B cell (primary cell): Measurements from ENCODE around the gene SACM1L. TPM values are rescaled to one million over a fixed set of nuclear protein-coding genes. Genes with fewer than 3 reads are reported as not detected.

ENCODE experiments used
- ATAC-seq: fragments of 200-7000 bp; cut with Tn5 transposase; one replicate; pipeline ENCODE4 v1.10.0; 2021; ENCODE audit warnings: low read depth, mild to moderate bottlenecking, moderate number of reproducible peaks, moderate library complexity
- CTCF ChIA-PET: fragments of 350-600 bp; sonication (Branson Sonifier 250); formaldehyde crosslinking; loops from one replicate; lab custom pipeline; 2021; ENCODE audit warnings: antibody characterized with exemption, inconsistent platforms; lab: Charles Lee
- POLR2A ChIA-PET: fragments of 350-600 bp; sonication (Branson Sonifier 250); formaldehyde crosslinking; loops from one replicate; lab custom pipeline; 2021; ENCODE audit warnings: antibody characterized with exemption; lab: Charles Lee
- DNase-seq: peaks from one replicate; pipeline ENCODE4 v3.0.0; 2013
- H2AFZ ChIP-seq: 2 replicates; pipeline ENCODE4 v1.6.1; 2012; ENCODE audit warnings: mild to moderate bottlenecking, low read depth, low read length; ENCODE audit not compliant: insufficient read depth, poor library complexity, severe bottlenecking
- H3K27ac ChIP-seq, 2 donors: 1 replicate in 1 of 2; 2 replicates in 1 of 2; pipeline ENCODE4 v1.5.1; 2012 to 2013; ENCODE audit warnings: low read length in 2 of 2, mild to moderate bottlenecking in 2 of 2, moderate library complexity in 1 of 2
- H3K27me3 ChIP-seq, 4 experiments: fragments of 200-600 bp in 1 of 4; sonication (generic) in 1 of 4; replicated peaks in 1 of 4; 1 replicate in 2 of 4; 2 replicates in 2 of 4; pipeline versions ENCODE4 v1.6.1 to v1.7.0; 2013 to 2016; ENCODE audit warnings: low read length in 3 of 4, mild to moderate bottlenecking in 2 of 4, mixed read lengths in 1 of 4, moderate library complexity in 1 of 4; ENCODE audit not compliant: insufficient read depth in 4 of 4, control insufficient read depth in 3 of 4; ENCODE audit errors: control extremely low read depth in 1 of 4
- H3K36me3 ChIP-seq, 2 experiments: replicated peaks in 1 of 2; 1 replicate in 1 of 2; 2 replicates in 1 of 2; pipeline versions ENCODE4 v1.6.1 to v1.7.1; 2013; ENCODE audit warnings: low read length in 1 of 2; ENCODE audit not compliant: insufficient read depth in 2 of 2, control insufficient read depth in 1 of 2; ENCODE audit errors: control extremely low read depth in 1 of 2, extremely low read depth in 1 of 2
- H3K4me1 ChIP-seq, 2 donors: fragments of 200-600 bp in 1 of 2; sonication (generic) in 1 of 2; 1 replicate in 1 of 2; 2 replicates in 1 of 2; pipeline versions ENCODE4 v1.5.1 to v1.6.1; 2013 to 2017; ENCODE audit warnings: low read length in 2 of 2; ENCODE audit not compliant: control insufficient read depth in 2 of 2, insufficient read depth in 2 of 2
- H3K4me2 ChIP-seq: replicated peaks from 2 replicates; pipeline ENCODE3; 2012; ENCODE audit warnings: mild to moderate bottlenecking, low read depth, low read length; ENCODE audit not compliant: poor library complexity, severe bottlenecking
- H3K4me3 ChIP-seq, 5 experiments: fragments of 200-600 bp in 1 of 5; sonication (generic) in 1 of 5; 1 replicate in 3 of 5; 2 replicates in 2 of 5; pipeline versions ENCODE4 v1.5.1 to v1.7.0; 2011 to 2016; ENCODE audit warnings: low read length in 4 of 5, mild to moderate bottlenecking in 4 of 5, low read depth in 2 of 5, control low read depth in 1 of 5, moderate library complexity in 1 of 5; ENCODE audit not compliant: insufficient read depth in 1 of 5; ENCODE audit errors: control extremely low read depth in 1 of 5, extremely low read depth in 1 of 5
- H3K79me2 ChIP-seq: fragments of 200-600 bp; sonication (generic); one replicate; pipeline ENCODE4 v1.6.0; 2016; ENCODE audit warnings: low read length; ENCODE audit not compliant: control insufficient read depth, insufficient read depth
- H3K9ac ChIP-seq: fragments of 200-600 bp; sonication (generic); 2 replicates; pipeline ENCODE4 v1.6.1; 2017; ENCODE audit warnings: mild to moderate bottlenecking, low read length, moderate library complexity
- H3K9me3 ChIP-seq, 3 donors: one replicate each; pipeline versions ENCODE4 v1.6.1 to v1.7.1; 2013; ENCODE audit warnings: low read length in 2 of 3; ENCODE audit not compliant: control insufficient read depth in 2 of 3, insufficient read depth in 1 of 3; ENCODE audit errors: control extremely low read depth in 1 of 3
- H4K20me1 ChIP-seq: 2 replicates; pipeline ENCODE4 v1.6.0; 2012; ENCODE audit warnings: mild to moderate bottlenecking, low read length; ENCODE audit not compliant: insufficient read depth, control insufficient read depth, poor library complexity, severe bottlenecking
- H3K27ac Mint-ChIP-seq: one replicate; pipeline ENCODE4 v1.8.0; 2021; ENCODE audit warnings: mixed read lengths
- H3K27me3 Mint-ChIP-seq: one replicate; pipeline ENCODE4 v1.8.0; 2021; ENCODE audit warnings: mixed read lengths
- H3K4me1 Mint-ChIP-seq: one replicate; pipeline ENCODE4 v1.8.0; 2021; ENCODE audit warnings: mixed read lengths
- H3K4me3 Mint-ChIP-seq: one replicate; pipeline ENCODE4 v1.8.0; 2021; ENCODE audit warnings: mixed read lengths
- H3K9me3 Mint-ChIP-seq: one replicate; pipeline ENCODE4 v1.8.0; 2022; ENCODE audit warnings: mixed read lengths; ENCODE audit not compliant: insufficient read depth
- EZH2 ChIP-seq: IDR thresholded peaks from 2 replicates; pipeline ENCODE4 v1.6.1; 2012; ENCODE audit warnings: borderline replicate concordance, low read depth, mild to moderate bottlenecking, moderate library complexity, low read length; ENCODE audit not compliant: insufficient read depth, poor library complexity, severe bottlenecking
- WGBS: methylation state at CpG from one replicate; pipeline ENCODE4 v1.1.5; 2013; ENCODE audit warnings: missing lambda C conversion rate; ENCODE audit not compliant: insufficient coverage; 5-methylcytosine and 5-hydroxymethylcytosine counted together
- intact Hi-C: fragments of 100-400 bp; cut with micrococcal nuclease; formaldehyde crosslinking; loops from one replicate; pipeline ENCODE4 v1.10.0; 2022
- polyA plus RNA-seq: library from polyadenylated mRNA; depleted of rRNA; stranded (reverse); fragments of >200 nt; gene quantifications from 2 replicates; pipeline ENCODE4 v1.2.3, GENCODE V29; 2012
- total RNA-seq, 2 donors: library from RNA; stranded (reverse); fragments of 120-200 nt in 1 of 2; gene quantifications; 1 replicate in 1 of 2; 2 replicates in 1 of 2; pipeline versions ENCODE4 v1.2.3 to v1.2.4, GENCODE V29; 2013 to 2022
- TF ChIP-seq, protein P1 (sequence below): fragments of 200-600 bp; IDR thresholded peaks from one replicate; pipeline ENCODE4 v1.8.0; 2022; ENCODE audit warnings: antibody characterized with exemption, mild to moderate bottlenecking

The SACM1L gene
- total and polyA plus RNA-seq, 2 donors (not counting 1 experiment from before 2014, with no cell fraction given): 20.7 to 85.7 TPM

DNA sequence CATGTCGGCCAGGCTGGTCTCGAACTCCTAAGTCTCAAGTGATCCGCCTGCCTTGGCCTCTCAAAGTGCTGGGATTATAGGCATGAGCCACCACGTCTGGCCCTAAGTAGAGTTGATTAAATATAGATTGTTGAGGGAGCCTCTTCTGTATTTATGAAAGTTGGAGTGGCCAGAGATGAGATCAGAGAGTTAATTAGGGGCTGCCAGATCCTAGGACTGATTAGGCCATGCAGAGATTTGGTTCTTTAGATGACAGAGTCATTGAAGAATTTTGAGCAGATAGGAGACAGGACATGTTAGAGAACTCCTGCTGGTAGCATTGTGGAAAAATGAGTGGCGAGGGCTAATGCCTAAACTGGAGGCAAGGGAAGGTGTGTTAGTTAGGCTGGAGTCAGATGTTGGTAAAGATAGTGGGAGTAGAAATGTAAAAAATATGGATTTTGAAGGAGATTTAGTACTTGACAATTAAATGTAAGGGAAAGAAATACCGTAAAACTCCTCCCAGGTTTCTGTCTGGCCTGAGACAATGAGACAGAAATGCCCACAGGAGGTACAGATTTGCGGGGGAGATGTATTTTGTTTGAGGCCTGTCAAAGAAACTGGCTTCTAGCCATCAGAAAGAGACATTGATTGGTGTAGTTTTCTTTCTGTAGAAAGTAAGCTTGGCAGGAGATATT lies 23.4 kb downstream of the SACM1L start:
- peaks cover 12 to 66% of the 10 kb centered on the region in 2 experiments for H3K36me3 ChIP-seq
- WGBS: 100% methylated on average over 6 of the region's 7 CpGs
- H3K9me3 ChIP-seq: peaks cover 0 to 2% (median 0%) of the 10 kb centered on the region in 3 donors
- no peaks in the 10 kb centered on the region for H4K20me1 ChIP-seq
- TF ChIP-seq, protein P1, sequence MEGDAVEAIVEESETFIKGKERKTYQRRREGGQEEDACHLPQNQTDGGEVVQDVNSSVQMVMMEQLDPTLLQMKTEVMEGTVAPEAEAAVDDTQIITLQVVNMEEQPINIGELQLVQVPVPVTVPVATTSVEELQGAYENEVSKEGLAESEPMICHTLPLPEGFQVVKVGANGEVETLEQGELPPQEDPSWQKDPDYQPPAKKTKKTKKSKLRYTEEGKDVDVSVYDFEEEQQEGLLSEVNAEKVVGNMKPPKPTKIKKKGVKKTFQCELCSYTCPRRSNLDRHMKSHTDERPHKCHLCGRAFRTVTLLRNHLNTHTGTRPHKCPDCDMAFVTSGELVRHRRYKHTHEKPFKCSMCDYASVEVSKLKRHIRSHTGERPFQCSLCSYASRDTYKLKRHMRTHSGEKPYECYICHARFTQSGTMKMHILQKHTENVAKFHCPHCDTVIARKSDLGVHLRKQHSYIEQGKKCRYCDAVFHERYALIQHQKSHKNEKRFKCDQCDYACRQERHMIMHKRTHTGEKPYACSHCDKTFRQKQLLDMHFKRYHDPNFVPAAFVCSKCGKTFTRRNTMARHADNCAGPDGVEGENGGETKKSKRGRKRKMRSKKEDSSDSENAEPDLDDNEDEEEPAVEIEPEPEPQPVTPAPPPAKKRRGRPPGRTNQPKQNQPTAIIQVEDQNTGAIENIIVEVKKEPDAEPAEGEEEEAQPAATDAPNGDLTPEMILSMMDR: no peak
- no peak overlapping the region for H3K4me3 ChIP-seq
- no peaks in the 10 kb centered on the region for H3K4me1 ChIP-seq
- no peaks in the 10 kb centered on the region for H3K4me1 Mint-ChIP-seq
- H3K27me3 Mint-ChIP-seq: no peaks in the 10 kb centered on the region
- H3K9ac ChIP-seq: no peak overlapping the region
- DNase-seq (no peak), ATAC-seq (no peak)
- CTCF ChIA-PET: interaction anchor here (1.1 kb wide), 1 partner anchor 19 kb away, joined by 3 read pairs; no protein-coding TSS in a partner anchor
- no peak overlapping the region for H3K4me2 ChIP-seq
- H3K27ac ChIP-seq: no peak overlapping the region
- H3K27ac Mint-ChIP-seq: no peak overlapping the region
- no peaks in the 10 kb centered on the region for H3K79me2 ChIP-seq
- no peaks in the 10 kb centered on the region for H3K27me3 ChIP-seq
- H3K9me3 Mint-ChIP-seq: no peaks in the 10 kb centered on the region
- H3K4me3 Mint-ChIP-seq: no peak overlapping the region
- intact Hi-C loops: no loop called here
- no peak overlapping the region for H2AFZ ChIP-seq
- POLR2A ChIA-PET: no interaction called here

DNA sequence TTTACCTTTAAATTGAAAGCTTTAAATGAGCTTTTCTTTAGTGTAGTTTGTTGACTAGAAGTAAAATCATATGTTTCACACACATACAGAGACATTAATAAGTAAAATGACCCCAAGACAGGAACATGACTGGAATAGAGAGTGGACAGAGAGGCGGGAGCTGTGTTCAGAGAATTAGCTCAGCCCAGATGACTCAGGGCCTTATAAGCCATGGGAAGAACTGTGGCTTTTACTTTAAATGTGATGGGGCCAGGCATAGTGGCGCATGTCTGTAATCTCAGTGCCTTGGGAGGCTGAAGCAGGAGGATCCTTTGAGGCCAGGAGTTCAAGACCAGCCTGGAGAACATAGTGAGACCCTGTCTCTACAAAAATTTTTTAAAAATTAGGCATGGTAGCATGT lies 26.7 kb downstream of the SACM1L start:
- TF ChIP-seq EZH2: no peak
- TF ChIP-seq, protein P1: no peak
- peak overlapping the region; percentile 10 for H3K27ac Mint-ChIP-seq
- POLR2A ChIA-PET: no interaction called here

More for the DNA sequence above, 26.7 kb downstream of the SACM1L start:
- Histone ChIP-seq H3K9me3 (no peaks in the 10 kb centered on the region), H3K4me3 (no peak overlapping the region), H3K9ac (no peak overlapping the region), H3K79me2 (no peaks in the 10 kb centered on the region), H2AFZ (no peak overlapping the region), H3K36me3 (peaks cover 3 to 49% of the 10 kb centered on the region in 2 experiments), H3K27me3 (no peaks in the 10 kb centered on the region), H3K27ac (no peak overlapping the region), H3K4me2 (no peak overlapping the region), H4K20me1 (no peaks in the 10 kb centered on the region), H3K4me1 (no peaks in the 10 kb centered on the region)
- H3K4me3 Mint-ChIP-seq: no peak overlapping the region
- H3K27me3 Mint-ChIP-seq: no peaks in the 10 kb centered on the region
- H3K9me3 Mint-ChIP-seq: no peaks in the 10 kb centered on the region
- H3K4me1 Mint-ChIP-seq: no peaks in the 10 kb centered on the region
- CTCF ChIA-PET: interaction anchor here (1.7 kb wide), 1 partner anchor 205 kb away, joined by 5 read pairs; no protein-coding TSS in a partner anchor
- intact Hi-C loops: no loop called here
- no peak for ATAC-seq
- DNase-seq: no peak
- WGBS: no CpG with 5 or more reads among the region's 2 CpGs
